GM12878 (cell line): ENCODE results near the gene DBNDD2.

Experiments
- BCL11A ChIP-seq: IDR thresholded peaks from 2 replicates; pipeline ENCODE4 v1.6.1; 2011; ENCODE audit warnings: low read depth, low read length
- CEBPB ChIP-seq, 2 experiments: fragments of 150-350 bp in 1 of 2; IDR thresholded peaks; 2 replicates each; pipeline ENCODE4 v1.6.1; 2012 to 2014; ENCODE audit warnings: low read depth in 2 of 2, low read length in 2 of 2, borderline replicate concordance in 1 of 2, inconsistent platforms in 1 of 2
- FOXK2 ChIP-seq: fragments of 450-650 bp; IDR thresholded peaks from 2 replicates; pipeline ENCODE4 v1.6.1; 2017; ENCODE audit warnings: mild to moderate bottlenecking, moderate library complexity
- HDAC6 ChIP-seq: fragments of 200-600 bp; sonication (generic); IDR thresholded peaks from one replicate; pipeline ENCODE4 v1.8.0; 2017; ENCODE audit warnings: antibody characterized with exemption; ENCODE audit not compliant: unreplicated experiment
- NFYB ChIP-seq: IDR thresholded peaks from 2 replicates; pipeline ENCODE4 v1.6.1; 2011; ENCODE audit warnings: low read depth, mild to moderate bottlenecking, low read length, improper control_type of control experiment, moderate library complexity; ENCODE audit not compliant: insufficient read depth
- POLR2AphosphoS5 ChIP-seq: IDR thresholded peaks from 2 replicates; pipeline ENCODE4 v1.6.1; 2011; ENCODE audit warnings: mild to moderate bottlenecking, low read length, inconsistent platforms
- TAF1 ChIP-seq: IDR thresholded peaks from 2 replicates; pipeline ENCODE4 v1.6.1; 2011; ENCODE audit warnings: mild to moderate bottlenecking, low read depth, low read length, borderline replicate concordance
- TCF7 ChIP-seq: IDR thresholded peaks from 2 replicates; pipeline ENCODE4 v1.6.1; 2014; ENCODE audit warnings: antibody characterized with exemption, borderline replicate concordance
- TF ChIP-seq, protein P1 (sequence below): IDR thresholded peaks from 2 replicates; pipeline ENCODE4 v1.6.1; 2011; ENCODE audit warnings: low read depth, low read length, improper control_type of control experiment, borderline replicate concordance
- TF ChIP-seq, protein P2 (sequence below), 3 experiments: IDR thresholded peaks in 2 of 3; conservative IDR thresholded peaks in 1 of 3; 2 replicates each; pipeline ENCODE4 v1.5.1; 2011; ENCODE audit warnings: low read depth in 3 of 3, low read length in 3 of 3, mild to moderate bottlenecking in 3 of 3, control low read depth in 2 of 3, moderate library complexity in 2 of 3, inconsistent platforms in 1 of 3, mixed read lengths in 1 of 3; ENCODE audit not compliant: control insufficient read depth in 2 of 3, insufficient read depth in 1 of 3; ENCODE audit errors: extremely low read depth in 1 of 3
- TF ChIP-seq, protein P3 (sequence below): fragments of 450-650 bp; IDR thresholded peaks from 2 replicates; pipeline ENCODE4 v1.6.1; 2014; ENCODE audit warnings: mild to moderate bottlenecking
- TF ChIP-seq, protein P4 (sequence below): fragments of 450-650 bp; IDR thresholded peaks from 2 replicates; pipeline ENCODE4 v1.6.1; 2018; ENCODE audit warnings: mild to moderate bottlenecking, low read depth, moderate library complexity; ENCODE audit not compliant: partially characterized antibody
- TF ChIP-seq, protein P5 (sequence below): fragments of 450-650 bp; IDR thresholded peaks from 2 replicates; pipeline ENCODE4 v1.6.1; 2017; ENCODE audit warnings: antibody characterized with exemption, mild to moderate bottlenecking, moderate library complexity

DNA sequence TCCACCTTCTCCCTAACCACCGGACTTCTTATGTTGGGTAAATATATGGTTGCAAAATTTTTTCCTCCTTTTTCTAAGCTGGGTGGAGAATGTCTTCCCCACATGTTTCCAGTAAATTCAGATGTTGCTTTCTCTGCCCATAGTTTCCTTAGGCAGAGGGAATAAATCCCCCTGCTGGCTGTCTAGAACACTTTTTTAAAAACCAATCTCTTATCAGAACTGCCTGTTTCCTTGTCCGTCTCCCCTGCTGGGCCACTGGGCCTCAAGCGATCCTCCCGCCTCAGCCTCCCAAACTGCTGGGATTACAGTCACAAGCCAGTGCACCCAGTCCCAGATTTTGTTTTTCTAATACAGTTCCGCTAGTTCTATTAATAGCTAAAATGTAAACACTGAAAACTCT, 51.5 kb downstream of the DBNDD2 start:
- TF ChIP-seq, protein P1, sequence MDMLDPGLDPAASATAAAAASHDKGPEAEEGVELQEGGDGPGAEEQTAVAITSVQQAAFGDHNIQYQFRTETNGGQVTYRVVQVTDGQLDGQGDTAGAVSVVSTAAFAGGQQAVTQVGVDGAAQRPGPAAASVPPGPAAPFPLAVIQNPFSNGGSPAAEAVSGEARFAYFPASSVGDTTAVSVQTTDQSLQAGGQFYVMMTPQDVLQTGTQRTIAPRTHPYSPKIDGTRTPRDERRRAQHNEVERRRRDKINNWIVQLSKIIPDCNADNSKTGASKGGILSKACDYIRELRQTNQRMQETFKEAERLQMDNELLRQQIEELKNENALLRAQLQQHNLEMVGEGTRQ: no peak
- TF ChIP-seq CEBPB (IDR thresholded peaks at IDR 0.05; ENCODE audit: borderline replicate concordance in 1 of 2, low read depth in 2 of 2, low read length in 2 of 2): no peak
- no peak for TF ChIP-seq HDAC6
- no peak for TF ChIP-seq NFYB
- no peak for TF ChIP-seq FOXK2
- no peak for TF ChIP-seq BCL11A
- no peak for TF ChIP-seq POLR2AphosphoS5
- TF ChIP-seq, protein P2, sequence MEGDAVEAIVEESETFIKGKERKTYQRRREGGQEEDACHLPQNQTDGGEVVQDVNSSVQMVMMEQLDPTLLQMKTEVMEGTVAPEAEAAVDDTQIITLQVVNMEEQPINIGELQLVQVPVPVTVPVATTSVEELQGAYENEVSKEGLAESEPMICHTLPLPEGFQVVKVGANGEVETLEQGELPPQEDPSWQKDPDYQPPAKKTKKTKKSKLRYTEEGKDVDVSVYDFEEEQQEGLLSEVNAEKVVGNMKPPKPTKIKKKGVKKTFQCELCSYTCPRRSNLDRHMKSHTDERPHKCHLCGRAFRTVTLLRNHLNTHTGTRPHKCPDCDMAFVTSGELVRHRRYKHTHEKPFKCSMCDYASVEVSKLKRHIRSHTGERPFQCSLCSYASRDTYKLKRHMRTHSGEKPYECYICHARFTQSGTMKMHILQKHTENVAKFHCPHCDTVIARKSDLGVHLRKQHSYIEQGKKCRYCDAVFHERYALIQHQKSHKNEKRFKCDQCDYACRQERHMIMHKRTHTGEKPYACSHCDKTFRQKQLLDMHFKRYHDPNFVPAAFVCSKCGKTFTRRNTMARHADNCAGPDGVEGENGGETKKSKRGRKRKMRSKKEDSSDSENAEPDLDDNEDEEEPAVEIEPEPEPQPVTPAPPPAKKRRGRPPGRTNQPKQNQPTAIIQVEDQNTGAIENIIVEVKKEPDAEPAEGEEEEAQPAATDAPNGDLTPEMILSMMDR (IDR thresholded peaks at IDR 0.05 in 2 of 3, conservative IDR thresholded peaks at IDR 0.05 in 1 of 3; ENCODE audit: control insufficient read depth in 2 of 3, extremely low read depth in 1 of 3, insufficient read depth in 1 of 3, low read depth in 3 of 3, low read length in 3 of 3): 0 out of 6 replicates have a peak, but pooled peaks of 1 of the 3 experiments have one; percentile 6
- TF ChIP-seq, protein P3, sequence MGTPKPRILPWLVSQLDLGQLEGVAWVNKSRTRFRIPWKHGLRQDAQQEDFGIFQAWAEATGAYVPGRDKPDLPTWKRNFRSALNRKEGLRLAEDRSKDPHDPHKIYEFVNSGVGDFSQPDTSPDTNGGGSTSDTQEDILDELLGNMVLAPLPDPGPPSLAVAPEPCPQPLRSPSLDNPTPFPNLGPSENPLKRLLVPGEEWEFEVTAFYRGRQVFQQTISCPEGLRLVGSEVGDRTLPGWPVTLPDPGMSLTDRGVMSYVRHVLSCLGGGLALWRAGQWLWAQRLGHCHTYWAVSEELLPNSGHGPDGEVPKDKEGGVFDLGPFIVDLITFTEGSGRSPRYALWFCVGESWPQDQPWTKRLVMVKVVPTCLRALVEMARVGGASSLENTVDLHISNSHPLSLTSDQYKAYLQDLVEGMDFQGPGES: no peak
- TF ChIP-seq, protein P4, sequence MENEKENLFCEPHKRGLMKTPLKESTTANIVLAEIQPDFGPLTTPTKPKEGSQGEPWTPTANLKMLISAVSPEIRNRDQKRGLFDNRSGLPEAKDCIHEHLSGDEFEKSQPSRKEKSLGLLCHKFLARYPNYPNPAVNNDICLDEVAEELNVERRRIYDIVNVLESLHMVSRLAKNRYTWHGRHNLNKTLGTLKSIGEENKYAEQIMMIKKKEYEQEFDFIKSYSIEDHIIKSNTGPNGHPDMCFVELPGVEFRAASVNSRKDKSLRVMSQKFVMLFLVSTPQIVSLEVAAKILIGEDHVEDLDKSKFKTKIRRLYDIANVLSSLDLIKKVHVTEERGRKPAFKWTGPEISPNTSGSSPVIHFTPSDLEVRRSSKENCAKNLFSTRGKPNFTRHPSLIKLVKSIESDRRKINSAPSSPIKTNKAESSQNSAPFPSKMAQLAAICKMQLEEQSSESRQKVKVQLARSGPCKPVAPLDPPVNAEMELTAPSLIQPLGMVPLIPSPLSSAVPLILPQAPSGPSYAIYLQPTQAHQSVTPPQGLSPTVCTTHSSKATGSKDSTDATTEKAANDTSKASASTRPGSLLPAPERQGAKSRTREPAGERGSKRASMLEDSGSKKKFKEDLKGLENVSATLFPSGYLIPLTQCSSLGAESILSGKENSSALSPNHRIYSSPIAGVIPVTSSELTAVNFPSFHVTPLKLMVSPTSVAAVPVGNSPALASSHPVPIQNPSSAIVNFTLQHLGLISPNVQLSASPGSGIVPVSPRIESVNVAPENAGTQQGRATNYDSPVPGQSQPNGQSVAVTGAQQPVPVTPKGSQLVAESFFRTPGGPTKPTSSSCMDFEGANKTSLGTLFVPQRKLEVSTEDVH: no peak
- TF ChIP-seq, protein P5, sequence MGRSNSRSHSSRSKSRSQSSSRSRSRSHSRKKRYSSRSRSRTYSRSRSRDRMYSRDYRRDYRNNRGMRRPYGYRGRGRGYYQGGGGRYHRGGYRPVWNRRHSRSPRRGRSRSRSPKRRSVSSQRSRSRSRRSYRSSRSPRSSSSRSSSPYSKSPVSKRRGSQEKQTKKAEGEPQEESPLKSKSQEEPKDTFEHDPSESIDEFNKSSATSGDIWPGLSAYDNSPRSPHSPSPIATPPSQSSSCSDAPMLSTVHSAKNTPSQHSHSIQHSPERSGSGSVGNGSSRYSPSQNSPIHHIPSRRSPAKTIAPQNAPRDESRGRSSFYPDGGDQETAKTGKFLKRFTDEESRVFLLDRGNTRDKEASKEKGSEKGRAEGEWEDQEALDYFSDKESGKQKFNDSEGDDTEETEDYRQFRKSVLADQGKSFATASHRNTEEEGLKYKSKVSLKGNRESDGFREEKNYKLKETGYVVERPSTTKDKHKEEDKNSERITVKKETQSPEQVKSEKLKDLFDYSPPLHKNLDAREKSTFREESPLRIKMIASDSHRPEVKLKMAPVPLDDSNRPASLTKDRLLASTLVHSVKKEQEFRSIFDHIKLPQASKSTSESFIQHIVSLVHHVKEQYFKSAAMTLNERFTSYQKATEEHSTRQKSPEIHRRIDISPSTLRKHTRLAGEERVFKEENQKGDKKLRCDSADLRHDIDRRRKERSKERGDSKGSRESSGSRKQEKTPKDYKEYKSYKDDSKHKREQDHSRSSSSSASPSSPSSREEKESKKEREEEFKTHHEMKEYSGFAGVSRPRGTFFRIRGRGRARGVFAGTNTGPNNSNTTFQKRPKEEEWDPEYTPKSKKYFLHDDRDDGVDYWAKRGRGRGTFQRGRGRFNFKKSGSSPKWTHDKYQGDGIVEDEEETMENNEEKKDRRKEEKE: no peak
- no peak for TF ChIP-seq TCF7
- TF ChIP-seq TAF1: no peak
